ENCODE measurements around the gene FAM120B. TPM values are rescaled to one million over a fixed set of nuclear protein-coding genes. Genes with fewer than 3 reads are reported as not detected.

The FAM120B gene
- total RNA-seq, 1 donor from 2014 or later, result 12.8 TPM

Other genes with a start within 250 kb of the FAM120B start
- 7.5 and 7.6 TPM in 2 replicates for gene DLL1, start 15.7 kb upstream of the FAM120B start, total RNA-seq
- gene PSMB1, start 246.5 kb downstream of the FAM120B start, total RNA-seq, result 256 and 308 TPM in 2 replicates
- gene TBP, start 247.6 kb downstream of the FAM120B start, total RNA-seq, result 7.8 and 9.9 TPM in 2 replicates

Data from dermis blood vessel endothelial cell (primary cell).